Skeletal muscle cell (primary cell): ENCODE data around the gene ASH1L.
A peak's percentile ranks its signal among the peaks of the same experiment; 100 is the strongest.
"Not testable (repeated sequence)": the region's sequence is repeated elsewhere in the genome, so short reads cannot be mapped to it uniquely, and the experiment has no call there.

Source experiments
- DNase-seq: peaks from one replicate; pipeline ENCODE4 v3.0.0-alpha.2; 2010; ENCODE audit warnings: low read depth
- H3K4me3 ChIP-seq: 2 replicates; pipeline ENCODE4 v1.5.1; 2011; ENCODE audit warnings: low read depth, mild to moderate bottlenecking, control low read depth, low read length, moderate library complexity

Gene ASH1L

DNA sequence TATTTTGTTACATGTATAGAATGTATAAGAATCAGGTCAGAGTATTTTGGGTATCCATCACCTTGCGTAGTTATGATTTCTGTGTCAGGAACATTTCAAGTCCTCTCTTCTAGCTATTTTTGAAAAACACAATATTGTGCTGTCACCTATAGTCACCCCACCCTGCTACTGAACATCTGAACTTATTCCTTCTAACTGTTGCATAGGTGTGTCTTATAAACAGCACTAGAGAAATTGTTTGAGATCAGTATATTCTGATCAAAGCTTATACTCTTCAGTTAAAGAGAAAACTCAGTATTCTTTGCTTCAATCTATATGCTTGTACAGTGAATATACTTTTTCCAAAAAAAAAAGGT lies 96.0 kb downstream of the ASH1L start:
- no peak for DNase-seq

GRCh38 chr1:155463865-155464650 lies 98.5 kb downstream of the ASH1L start:
- DNase-seq = peak; percentile 74
- H3K4me3 ChIP-seq = no peak overlapping the region

More for the DNA sequence above, 96.0 kb downstream of the ASH1L start:
- H3K4me3 ChIP-seq = no peak overlapping the region

DNA sequence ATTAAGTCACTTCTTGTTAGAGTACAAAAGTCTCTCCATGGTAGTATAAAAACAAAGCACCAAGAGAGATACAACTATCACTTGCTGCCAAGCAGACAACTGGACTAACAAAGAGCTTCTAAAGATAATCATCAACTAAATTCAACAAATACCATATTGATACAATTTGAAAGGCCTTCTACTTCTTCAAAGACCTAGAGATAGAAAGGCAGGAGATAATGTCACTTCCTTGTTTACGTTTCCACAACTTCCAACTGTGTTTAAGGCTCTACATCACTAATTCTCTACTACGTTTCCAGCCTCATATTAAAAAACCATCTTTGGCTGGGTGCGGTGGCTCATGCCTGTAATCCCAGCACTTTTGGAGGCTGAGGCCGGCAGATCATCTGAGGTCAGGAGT lies 104.5 kb downstream of the ASH1L start:
- H3K4me3 ChIP-seq = no peak overlapping the region
- no peak for DNase-seq

GRCh38 chr1:155457266-155457665 lies 105.3 kb downstream of the ASH1L start:
- no peak overlapping the region for H3K4me3 ChIP-seq
- no peak for DNase-seq

DNA sequence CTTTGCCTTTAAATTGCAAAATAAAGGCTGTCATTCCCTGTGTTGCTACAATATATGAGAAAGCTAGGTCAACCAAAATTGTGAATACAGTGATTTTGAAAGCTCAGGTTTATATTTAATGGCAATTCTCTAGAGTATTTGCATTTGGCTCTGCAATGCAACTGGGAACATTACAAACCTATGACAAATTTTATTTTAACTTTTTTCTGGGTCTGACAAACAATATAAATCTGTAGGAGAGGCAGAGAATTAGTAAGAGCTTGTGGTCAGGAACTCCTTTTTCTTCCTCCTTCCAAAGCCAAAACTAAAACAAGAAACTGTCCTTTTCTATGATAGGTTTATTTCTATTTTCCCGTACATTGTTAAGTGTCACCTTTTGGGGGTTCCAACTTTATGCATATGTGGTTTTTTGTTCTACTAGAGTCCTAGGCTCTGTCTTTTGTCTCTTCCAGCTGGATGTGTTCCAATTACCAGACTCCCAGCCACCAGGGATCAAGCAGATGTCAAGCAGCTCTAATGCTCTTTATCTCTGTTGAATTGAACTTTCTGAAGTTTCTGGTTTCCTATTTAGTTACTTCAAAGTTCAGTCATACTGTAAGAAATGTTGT lies 106.9 kb downstream of the ASH1L start:
- no peak overlapping the region for H3K4me3 ChIP-seq
- DNase-seq = no peak

- no peak for DNase-seq
Measured at GRCh38 chr1:155454096-155454495, 108.5 kb downstream of the ASH1L start.

GRCh38 chr1:155453141-155453540 lies 109.5 kb downstream of the ASH1L start:
- H3K4me3 ChIP-seq = no peak overlapping the region
- no peak for DNase-seq

More at GRCh38 chr1:155454096-155454495, 108.5 kb downstream of the ASH1L start:
- H3K4me3 ChIP-seq = no peak overlapping the region

- DNase-seq = no peak
Measured at GRCh38 chr1:155451199-155451598, 111.4 kb downstream of the ASH1L start.

GRCh38 chr1:155442431-155442830 lies 120.2 kb downstream of the ASH1L start:
- DNase-seq, H3K4me3 ChIP-seq: not testable (repeated sequence)

More at GRCh38 chr1:155451199-155451598, 111.4 kb downstream of the ASH1L start:
- no peak overlapping the region for H3K4me3 ChIP-seq

- no peak overlapping the region for H3K4me3 ChIP-seq
- no peak for DNase-seq
Measured at GRCh38 chr1:155437405-155437804, 125.2 kb downstream of the ASH1L start.

GRCh38 chr1:155433831-155434389 lies 128.7 kb downstream of the ASH1L start:
- not testable (repeated sequence) for DNase-seq, H3K4me3 ChIP-seq

DNA sequence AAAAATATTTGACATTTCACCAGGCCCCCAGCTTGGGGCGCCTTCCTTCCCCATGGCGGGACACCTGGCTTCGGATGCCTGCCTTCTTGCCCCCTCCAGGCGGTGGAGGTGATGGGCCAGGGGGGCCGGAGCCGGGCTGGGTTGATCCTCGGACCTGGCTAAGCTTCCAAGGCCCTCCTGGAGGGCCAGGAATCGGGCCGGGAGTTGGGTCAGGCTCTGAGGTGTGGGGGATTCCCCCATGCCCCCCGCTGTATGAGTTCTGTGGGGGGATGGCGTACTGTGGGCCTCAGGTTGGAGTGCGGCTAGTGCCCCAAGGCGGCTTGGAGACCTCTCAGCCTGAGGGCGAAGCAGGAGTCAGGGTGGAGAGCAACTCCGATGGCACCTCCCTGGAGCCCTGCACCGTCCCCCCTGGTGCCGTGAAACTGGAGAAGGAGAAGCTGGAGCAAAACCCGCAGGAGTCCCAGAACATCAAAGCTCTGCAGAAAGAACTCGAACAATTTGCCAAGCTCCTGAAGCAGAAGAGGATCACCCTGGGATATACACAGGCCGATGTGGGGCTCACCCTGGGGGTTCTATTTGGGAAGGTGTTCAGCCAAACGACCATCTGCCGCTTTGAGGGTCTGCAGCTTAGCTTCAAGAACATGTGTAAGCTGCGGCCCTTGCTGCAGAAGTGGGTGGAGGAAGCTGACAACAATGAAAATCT lies 129.3 kb downstream of the ASH1L start:
- DNase-seq, H3K4me3 ChIP-seq: not testable (repeated sequence)

DNA sequence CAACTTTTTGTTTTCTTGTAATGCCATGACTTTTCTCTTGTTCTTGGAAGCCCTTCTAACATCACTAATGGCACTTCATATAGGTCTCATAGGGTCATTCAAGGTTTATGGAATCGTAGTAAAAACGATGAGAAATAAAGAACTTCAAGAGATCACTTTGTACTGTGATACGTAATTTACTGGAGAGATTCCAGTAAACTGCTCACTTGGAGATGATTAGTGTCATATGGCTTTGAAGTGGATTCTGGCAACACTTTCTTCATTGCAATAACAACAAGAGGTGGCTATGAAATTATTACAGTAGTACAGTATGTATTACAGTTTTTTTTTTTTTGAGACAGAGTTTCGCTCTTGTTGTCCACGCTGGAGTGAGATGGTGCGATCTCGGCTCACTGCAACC lies 138.5 kb downstream of the ASH1L start:
- DNase-seq = no peak
- no peak overlapping the region for H3K4me3 ChIP-seq

DNA sequence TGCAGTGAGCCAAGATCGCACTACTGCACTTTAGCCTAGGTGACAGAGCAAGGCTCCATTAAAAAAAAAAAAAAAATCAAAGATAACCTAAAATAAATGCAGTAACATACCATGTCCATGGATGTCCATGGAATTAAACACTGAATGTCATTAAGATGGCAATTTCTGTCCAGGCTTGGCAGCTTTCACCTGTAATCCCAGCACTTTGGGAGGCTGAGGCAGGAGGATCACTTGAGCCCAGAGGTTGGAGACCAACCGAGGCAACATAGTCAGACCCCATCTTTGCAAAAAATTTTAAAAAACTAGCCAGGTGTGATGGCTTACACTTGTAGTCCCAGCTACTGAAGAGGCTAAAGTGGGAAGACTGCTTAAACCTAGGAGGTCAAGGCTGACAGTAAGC lies 141.8 kb downstream of the ASH1L start:
- DNase-seq = no peak
- no peak overlapping the region for H3K4me3 ChIP-seq

- not testable (repeated sequence) for H3K4me3 ChIP-seq, DNase-seq
Measured at GRCh38 chr1:155411840-155412239, 150.8 kb downstream of the ASH1L start.

- no peak overlapping the region for H3K4me3 ChIP-seq
- DNase-seq = no peak
Measured at GRCh38 chr1:155410931-155411330, 151.7 kb downstream of the ASH1L start.

DNA sequence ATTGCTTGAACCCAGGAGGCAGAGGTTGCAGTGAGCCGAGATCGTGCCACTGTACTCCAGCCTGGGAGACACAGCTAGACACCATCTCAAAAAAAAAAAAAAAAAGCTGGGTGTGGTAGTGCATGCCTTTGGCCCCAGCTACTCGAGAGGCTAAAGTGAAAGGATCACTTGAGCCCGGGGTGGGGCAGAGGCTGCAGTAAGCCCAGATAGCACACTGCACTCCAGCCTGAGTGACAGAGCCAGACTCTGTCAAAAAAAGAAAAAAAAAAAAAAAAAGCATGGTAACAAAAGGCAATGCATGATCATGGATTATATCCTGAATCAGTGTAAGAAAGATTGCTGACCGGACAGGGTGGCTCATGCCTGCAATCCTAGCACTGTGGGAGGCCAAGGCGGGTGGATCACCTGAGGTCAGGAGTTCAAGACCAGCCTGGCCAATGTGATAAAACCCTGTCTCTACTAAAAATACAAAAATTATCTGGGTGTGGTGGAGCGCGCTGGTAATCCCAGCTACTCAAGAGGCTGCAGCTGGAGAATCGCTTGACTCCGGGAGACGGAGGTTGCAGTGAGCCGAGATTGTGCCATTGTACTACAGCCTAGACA lies 165.6 kb downstream of the ASH1L start:
- DNase-seq = no peak
- no peak overlapping the region for H3K4me3 ChIP-seq

DNA sequence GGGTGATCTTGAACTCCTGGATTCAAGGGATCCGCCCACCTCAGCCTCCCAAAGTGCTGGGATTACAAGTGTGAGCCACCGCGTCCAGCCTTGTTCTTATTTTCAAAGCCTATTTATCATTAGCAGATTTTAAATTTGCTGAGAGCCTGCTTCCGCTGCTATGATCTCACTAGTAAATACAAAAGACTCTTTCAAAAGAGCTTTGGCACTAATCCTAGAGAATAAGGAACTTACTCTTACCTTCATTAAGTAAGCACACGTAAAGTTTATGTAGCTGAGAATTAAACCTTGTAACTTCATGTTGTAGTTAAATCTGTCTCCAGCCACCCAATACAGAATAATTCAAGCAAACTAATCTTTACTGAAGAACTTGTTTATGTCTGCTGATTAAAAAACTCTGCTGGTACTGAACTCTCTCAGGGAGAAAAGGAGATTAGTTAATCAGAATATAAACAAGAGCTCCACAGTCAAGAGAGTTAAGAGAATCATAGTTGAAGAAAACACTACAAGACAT lies 169.6 kb downstream of the ASH1L start:
- H3K4me3 ChIP-seq = no peak overlapping the region

DNA sequence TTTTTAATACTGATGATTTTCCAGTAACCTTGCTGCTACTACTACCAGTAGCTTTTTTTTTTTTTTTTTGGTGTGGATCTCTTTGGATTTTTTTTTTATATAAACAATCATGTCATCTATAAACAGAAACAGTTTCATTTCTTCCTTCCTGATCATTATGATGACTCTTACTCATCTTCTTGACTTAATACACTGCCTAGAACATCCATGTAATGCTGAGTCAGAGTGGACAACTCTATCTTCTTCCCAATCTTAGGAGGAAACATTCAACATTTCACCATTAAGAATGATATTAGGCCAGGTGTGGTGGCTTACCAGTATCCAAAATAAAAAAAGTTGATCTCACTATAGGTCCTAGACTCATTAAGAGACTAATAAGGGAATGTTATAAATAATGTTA lies 172.8 kb downstream of the ASH1L start:
- no peak for DNase-seq
- no peak overlapping the region for H3K4me3 ChIP-seq

More for the DNA sequence above, 169.6 kb downstream of the ASH1L start:
- DNase-seq = no peak
